HG03439 (cell line): Measurements from ENCODE around the gene SARDH.
"Not testable (repeated sequence)": the region's sequence is repeated elsewhere in the genome, so short reads cannot be mapped to it uniquely, and the experiment has no call there.

Experiments used
- ATAC-seq: cut with Tn5 transposase; IDR thresholded peaks from one replicate; pipeline ENCODE4 v1.9.1; 2021; ENCODE audit warnings: mild to moderate bottlenecking, moderate library complexity; ENCODE audit not compliant: unreplicated experiment

Gene SARDH

DNA sequence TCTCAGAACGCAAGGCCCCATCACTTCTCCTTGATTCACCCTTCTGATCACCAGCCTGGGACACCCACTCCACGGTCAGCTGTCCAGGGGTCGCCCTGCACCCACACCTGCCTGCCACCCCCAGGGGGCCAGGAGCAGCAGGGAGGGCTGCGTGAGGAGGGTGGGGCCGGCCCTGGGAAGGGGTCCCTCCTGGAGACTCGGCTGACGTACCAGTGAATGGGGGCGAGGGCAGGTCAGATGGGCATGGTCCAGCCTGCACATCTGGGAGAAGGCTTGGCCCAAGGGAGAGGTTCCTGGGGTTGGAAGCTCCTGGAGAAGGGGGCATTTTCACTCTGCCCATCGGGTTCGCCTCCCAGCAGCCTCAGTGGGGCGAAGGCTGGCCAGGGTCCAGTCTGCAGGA lies 21.8 kb upstream of the SARDH start:
- ATAC-seq: no peak

DNA sequence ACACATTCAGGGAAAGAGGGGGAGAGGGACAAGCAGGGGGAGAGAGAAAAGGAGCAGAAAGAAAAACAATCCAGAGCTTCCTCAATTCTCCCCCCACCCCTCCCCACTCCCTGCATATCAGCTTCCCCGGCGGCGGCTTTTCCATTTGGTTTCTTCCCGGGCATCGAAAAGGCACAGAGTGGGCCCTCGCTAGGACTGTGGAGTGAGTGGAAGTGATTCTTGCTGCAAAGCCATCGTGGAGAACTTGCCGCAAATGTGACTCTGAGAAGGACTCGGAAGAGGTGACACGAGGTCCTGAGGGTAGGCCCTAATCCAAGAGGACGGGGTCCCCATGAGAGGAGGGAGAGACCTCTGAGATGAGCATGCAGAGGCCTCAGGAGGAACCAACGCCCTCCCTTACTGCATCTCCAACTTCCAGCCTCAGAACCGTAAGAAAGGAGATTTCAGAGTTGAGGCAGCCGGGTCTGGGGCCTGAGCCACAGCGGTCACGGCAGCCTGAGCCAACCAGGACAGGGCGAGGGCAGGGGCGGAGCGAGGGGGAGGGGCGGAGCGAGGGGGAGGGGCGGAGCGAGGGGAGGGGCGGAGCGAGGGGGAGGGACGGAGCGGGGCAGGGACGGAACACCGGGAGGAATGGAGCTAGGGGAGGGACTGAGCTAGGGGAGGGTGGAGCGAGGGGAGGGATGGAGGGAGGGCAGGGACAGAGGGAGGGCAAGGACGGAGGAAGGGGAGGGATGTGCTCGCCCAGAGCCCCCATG lies 21.2 kb upstream of the SARDH start:
- ATAC-seq: no peak

DNA sequence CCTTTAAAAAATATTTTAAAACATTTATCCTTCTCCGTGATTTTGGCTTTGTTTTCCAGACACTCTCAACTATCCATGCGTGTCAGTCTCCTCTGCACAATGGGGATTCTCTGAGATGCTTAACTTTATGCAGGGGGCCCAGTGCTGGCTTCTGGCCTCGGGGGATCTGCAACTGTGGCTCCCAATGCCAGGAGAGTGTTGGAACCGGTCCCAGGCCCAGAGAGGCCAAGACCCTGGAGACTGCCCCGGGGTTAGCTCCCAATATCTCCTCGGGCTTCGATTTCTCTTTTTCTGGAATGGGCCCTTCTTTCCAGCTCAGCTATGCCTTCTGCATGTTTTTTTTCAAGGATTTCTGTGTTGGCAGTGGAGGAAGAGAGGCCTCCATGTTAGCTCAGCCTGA lies 20.1 kb upstream of the SARDH start:
- ATAC-seq: no peak

DNA sequence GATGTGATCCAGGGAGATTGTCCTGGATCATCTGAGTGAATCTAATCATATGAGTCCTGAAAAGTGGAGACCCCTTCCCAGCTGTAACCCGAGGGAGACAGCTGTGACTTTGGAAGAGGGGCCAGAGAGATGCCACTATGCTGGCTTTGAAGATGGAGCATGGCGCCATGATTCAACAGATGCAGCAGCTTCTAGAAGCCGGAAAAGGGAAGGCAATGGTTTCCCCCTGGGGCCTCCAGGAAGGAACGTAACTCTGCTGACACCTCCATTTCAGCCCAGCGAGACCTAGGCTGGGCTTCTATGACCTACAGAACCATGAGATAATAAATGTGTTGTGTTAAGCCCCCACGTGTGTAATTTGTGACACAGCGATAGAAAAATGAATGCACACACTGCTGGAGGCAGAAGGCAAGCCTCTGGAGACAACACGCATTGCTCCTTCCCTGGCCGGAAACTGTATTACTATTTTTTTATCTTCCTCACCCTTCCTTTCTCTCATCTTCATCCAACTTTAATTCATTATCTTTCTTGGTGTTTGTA lies 16.6 kb upstream of the SARDH start:
- no peak for ATAC-seq

DNA sequence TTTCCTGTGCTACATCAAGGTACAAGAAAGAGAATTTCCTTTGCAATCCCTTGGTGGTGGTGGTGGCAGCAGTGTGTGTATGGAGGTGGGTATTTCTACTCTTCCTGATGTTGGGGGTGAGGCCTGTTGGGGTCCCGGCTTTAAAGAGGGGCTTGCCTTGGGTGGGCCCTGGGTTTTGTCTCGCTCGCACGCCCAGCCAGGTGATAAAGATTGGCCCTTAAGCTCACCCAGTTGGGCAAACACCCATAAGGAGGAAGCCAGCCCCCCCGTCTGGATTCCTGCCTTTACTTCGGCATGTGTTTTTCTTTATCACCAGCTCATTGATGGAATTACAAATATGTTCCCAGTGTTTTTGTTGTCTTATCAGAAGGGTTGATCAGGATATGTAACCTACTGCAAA lies 16.0 kb upstream of the SARDH start:
- ATAC-seq: no peak

DNA sequence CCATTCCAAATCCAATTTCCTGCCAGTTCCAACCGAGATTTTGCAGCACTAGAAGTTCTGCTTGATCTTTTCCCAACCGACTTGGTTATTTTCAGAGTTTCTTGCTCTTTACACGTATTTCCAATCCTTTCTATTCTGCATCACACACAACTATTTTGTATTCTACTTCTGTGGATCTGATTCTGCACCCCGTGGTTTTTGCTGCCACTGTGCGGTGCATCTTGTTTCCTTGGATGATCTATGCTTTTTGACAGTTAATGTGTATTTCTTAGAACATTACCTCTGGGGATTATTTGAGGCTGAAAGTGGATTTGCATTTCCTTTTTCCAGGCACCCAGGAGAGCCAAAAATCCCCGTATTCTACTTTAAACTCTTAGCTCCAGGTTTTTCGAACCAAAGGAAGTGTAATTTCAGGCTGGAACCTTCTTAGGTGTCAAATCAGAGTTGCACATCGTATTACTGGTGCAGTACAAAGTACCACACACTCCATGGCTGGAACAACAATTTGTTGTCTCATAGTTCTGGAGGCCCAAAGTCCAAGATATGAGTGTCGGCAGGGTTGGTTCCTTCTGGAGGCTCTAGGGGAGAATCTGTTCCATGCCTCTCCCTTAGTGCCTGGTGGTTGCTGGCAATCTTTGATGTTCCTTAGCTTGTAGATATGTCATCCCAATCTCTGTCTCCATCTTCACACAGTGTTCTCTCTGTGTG lies 14.7 kb upstream of the SARDH start:
- no peak for ATAC-seq

DNA sequence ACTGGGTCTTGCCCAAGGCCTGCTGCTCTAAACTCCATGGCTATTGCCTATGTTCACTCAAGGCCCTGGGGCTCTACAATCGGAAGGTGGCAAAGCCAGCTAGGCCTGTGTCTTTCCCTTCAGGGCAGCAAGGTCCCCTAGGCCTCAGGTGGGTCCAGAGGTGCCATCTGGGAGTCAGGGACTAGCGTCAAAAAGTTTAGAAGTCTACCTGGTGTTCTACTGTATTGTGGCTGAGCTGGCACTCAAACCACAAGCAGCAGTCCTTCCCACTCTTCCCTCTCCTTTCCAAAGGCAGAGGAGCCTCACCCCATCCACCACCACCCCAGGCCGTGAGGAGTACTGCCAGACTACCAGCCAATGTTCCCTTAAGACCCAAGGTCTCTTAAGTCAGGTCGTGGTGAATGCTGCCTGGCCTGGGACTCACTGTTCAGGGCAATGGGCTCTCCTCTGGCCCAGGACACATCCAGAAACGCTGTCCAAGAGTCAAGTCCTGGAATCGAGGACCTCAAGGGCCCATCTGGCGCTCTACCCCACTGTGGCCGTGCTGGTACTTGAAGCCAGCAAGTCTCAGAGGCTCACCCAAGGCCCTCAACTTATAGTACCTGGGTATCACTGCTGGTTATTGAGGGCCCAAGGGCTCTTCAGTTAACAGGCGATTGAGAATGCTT lies 13.0 kb upstream of the SARDH start:
- no peak for ATAC-seq

DNA sequence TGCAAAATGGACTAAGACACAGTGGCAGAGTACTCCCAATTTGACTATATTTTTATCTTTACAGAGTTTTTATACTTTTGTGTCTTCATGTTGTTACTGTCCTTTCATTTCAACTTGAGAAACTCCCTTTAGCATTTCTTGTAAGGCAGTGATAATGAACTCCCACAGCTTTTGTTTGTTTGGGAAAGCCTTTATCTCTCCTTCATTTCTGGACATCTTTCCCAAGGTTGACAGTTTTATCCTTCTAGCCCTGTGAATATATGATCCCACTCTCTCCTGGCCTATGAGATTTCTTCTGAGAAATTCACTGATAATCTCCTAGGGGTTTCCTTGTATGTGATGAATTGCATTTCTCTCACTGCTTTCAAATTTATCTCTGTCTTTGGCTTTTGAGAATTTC lies 9.2 kb upstream of the SARDH start:
- no peak for ATAC-seq

DNA sequence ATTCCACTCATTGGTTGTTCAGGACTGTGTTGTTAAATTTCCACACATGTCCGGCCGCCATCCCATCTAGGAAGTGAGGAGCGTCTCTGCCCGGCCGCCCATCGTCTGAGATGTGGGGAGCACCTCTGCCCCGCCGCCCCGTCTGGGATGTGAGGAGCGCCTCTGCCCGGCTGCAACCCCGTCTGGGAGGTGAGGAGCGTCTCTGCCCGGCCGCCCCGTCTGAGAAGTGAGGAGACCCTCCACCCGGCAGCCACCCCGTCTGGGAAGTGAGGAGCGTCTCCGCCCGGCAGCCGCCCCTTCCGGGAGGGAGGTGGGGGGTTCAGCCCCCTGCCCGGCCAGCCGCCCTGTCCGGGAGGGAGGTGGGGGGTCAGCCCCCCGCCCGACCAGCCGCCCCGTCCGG lies 6.4 kb upstream of the SARDH start:
- ATAC-seq: not testable (repeated sequence)

DNA sequence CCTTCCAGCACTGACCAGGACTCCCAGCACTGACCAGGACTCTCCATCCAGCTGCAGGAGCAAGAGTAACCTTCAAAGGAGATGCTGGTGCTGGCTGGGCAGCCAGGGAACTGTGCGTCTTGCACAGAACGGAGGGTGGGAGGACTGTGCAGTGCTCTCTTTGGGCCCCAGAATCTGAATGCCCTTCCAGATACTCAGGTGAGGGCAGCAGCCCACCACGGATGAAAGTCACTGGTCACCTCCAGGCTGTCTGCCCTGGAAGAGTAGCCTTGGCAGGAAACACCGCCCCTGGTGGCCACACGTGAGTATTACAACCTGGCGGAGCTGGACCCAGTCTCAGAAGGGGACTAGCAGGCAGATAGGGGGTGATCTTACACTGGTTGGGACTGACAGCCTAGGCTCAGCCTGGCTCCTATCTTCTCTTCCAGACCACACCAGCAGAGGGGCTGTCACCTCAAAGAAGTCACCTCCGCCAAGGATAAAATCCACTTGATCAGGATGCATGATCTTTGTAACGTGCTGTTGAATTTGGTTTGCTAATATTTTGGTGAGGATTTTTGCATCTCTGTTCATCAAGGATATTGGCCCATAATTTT lies 4.8 kb upstream of the SARDH start:
- ATAC-seq: no peak

DNA sequence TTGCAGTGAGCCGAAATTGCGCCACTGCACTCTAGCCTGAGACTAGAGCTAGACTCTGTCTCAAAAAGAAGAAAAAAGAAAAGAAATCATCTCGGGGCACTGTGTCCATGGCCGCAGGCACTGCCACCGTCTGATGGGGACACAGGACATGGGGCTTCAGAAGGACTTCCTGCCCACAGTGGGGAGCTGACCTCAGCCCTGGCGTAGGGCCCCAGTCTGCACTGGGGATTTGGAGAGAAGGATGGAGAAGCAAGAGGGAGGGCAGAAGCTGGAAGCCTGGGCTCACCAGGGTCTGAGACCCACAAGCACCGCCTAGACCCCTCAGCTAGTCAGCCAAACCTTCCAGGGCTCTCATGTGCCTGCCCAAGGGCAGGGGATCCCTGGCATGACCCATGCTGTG lies 4.1 kb upstream of the SARDH start:
- ATAC-seq: no peak

DNA sequence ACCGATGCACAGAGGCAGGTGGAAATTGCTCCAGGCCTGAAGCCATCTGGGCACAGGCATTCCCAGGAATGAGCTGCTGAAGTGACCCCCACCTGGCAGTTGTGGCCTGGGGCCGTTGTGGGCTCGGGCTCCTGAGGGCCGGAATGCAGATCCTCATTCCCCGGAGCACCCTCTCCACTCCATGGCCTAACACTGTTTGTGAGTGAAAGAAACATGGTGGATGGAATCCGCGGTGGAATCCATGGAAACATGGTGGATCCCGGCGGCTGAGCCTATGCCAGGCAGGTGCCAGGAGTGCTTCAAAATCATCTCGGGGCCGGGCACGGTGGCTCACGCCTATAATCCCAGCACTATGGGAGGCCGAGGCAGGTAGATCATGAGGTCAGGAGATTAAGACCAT lies 3.6 kb upstream of the SARDH start:
- no peak for ATAC-seq

DNA sequence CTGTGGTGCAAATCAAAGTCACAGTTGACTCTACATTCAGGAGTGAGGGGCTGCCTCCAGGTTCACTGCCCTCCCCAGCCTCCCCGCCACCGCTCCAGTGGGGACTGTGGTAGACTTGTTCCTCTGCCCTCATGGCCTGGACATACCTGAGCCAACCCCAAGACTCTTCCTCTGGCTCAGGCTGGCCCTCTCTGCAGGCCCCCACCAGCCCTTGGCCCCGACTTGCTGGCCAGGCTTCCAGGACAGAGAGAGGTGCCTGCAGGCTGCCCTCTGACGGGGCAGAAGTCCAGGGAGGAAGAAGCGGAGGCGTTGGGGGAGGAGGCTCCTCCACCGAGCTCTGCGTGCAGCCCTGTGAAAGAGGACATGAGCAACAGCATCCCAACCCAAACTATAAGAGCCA lies 2.8 kb upstream of the SARDH start:
- ATAC-seq: no peak

DNA sequence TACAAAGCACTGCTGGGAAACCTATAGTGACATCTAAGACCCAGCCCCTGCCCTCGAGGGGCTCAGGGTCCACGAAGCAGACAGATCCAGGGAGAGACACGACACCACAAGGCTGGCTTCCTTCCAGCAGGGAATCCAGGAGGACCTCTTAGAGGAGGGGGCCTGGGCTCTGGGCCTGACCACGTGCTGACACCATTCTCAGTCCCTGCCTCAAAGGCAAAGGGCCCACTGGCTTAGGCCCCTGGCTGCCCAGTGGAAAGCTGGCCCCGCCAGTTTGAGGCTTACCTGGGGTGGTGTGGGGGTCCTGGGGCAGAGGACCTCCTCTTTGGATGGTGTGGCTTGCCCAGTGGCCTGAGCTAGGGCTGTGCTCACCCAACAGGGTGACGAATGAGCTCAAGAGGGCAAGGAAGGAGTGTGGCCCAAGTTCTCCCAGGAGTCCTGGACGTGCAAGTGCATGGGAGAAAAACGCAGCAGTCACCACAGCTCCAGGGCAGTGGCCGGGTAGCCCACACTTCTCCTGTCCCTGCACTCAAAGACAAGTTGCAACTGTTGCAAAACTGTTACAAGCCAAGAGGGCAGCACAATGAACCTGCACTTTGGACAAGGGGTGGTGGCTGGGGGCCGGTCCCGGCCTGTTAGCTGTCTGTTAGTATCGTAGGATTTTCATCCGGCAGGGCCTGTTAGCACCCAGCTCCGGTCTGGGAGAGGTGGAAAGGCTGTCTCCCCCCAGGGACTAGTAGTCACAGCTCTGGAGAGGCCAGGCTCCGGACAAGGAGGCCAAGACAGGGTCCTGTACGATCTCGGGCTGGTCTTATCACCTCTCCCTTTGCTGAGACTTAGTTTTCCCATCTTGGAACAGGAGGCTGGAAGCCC lies 1.5 kb upstream of the SARDH start:
- ATAC-seq: no peak

DNA sequence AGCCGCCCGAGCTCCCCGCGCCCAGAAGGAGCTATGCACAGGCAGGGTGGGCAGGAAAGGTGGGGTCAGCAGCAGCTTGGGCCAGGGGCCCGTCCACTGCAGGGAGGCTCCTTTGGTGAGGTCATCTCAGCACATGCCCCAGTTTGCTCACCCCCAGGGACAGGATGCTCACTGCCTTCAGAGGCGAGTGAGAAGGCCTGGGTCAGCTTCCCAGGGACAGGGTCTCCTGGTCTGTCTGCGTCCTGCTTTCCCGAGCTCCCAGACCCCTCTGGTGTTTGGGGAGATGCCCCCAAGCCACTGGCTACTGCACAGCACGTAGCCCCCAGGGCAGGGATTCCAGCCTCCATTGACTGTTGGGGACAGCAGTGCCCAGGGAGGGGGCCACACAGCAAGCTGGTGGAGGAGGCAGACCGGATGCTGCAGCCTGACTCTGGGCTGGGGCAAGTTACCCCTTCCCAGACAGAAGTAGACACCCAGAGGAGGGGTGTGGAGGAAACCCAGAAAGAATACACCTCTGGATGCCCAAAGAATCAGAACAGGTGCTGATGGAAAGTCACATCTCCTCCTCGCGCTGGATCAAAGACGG lies 581 bp upstream of the SARDH start:
- ATAC-seq: no peak

DNA sequence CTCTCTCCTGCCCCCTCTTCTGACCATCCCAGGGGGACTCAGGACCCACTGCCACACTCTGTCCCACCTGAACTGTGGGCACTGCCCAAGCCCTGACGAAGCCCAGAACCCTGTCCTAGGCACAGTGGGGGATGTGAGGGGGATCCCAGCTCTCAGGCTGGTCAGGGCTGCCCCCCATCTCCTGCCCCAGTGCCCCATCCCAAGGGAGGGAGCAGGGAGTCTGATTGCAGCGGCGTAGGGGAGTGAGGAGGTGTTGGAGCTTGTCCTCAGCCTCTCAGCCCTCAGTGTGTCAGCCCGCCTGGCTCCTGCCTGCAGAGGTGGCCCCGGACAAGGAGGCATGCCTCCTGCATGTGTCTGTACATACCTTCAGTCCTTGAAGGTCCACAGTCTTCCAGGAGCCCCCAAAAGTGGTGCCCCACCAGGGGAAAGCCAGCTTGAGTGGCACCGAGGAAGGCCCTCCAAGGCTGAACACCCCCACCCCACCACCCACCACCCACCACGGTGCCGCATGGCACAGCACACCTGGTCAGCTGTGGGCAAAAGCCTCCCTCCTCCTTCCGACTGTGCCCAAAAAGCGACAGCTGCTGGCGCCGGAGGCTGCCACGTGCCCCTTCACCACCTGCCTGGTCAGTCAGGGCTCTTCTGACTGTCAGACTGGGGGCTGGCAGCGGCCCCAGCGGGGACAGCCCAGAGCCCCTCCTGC lies 930 bp downstream of the SARDH start:
- no peak for ATAC-seq

DNA sequence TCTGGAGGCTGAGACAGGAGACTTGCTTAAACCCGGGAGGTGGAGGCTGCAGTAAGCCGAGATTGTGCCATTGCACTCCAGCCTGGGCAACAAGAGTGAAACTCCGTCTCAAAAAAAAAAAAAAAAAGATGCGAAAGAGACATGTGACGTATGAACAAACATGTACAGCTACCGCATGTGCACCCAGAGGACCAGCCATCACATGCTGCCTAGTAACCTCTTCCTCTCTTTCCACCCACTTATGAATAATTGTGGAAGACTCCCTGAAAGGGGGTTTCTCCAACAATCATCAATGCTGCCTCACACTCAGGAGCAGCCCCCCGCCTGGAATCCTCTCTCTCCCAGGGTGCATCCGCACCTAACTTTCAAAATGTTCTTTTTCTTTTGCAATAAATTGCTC lies 2.2 kb downstream of the SARDH start:
- no peak for ATAC-seq

DNA sequence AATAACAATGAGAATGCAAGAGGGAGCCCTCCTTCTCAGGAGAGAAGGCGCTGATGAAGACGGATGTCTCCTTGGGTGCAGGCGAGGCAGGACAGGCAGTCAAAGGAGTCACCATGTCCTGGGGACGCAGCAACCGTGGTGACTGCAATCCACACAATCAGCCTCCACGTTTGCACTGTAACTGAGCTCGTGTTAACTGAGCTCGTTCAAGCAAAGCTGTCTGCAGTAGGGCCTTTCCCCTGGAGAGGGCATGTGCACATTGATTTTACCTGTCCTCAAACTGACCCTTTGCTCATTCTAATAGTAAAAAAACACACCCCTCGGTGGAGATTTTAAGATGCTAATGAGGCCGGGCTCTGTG lies 2.8 kb downstream of the SARDH start:
- ATAC-seq: no peak

DNA sequence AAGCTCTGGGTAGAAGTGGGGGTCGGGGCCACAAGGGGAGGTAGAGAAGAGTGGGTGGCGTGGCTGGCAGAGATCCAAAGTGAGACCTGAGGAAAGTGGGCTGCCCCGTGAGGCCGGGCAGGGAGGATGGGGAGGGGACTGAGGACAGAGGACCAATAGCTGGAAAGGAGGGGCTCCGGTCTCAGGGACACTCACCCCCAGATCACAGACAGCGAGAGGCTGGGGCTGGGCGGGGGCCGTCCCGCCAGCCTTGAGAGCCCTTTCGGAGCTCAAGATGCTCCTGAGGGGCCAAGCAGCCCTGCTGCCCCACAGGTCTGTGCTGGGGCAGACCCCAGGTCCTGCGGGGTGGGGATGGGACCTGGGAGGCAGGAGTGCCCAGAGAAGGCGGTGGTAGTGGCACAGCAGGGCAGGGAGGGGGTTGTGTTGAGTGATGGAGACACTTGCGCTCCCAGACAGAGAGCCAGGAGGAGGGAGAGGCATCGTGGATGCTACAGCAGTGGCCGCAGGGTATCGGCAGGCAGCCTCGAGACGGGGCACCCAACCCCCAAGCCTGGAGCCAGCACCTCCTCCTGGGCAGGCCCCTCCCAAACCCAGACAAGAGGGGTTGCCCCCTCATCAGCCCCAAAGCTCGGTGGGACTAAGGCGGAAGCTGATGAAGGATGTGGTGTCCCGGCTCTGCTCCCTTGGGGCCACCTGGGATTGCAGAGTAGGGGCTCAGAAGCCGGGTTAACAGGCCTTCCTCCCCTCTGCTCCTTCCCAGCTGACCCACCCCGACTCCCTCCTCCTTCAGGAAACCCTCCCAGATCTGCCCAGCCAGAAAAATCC lies 3.4 kb downstream of the SARDH start:
- ATAC-seq: no peak
